Right ventricle myocardium inferior (tissue), 1 donor: ENCODE results near the gene ADRA2A. TPM values are rescaled to one million over a fixed set of nuclear protein-coding genes. Genes with fewer than 3 reads are reported as not detected.

Source experiments
- ATAC-seq: fragments of 200-7000 bp; cut with Tn5 transposase; one replicate; pipeline ENCODE4 v1.9.1; 2020; ENCODE audit warnings: mild to moderate bottlenecking, moderate library complexity
- DNase-seq: peaks from one replicate; pipeline ENCODE4 v3.0.0; 2021; ENCODE audit errors: missing footprints
- intact Hi-C: fragments of 100-400 bp; cut with DNase I; formaldehyde crosslinking; loops from one replicate; pipeline ENCODE4 v1.11.0; 2022
- total RNA-seq: library from RNA; stranded (reverse); fragmentation: NEBNext Ultra II Directional; extraction: Animal tissue kit (Norgen Biotek cat#: 25700); gene quantifications from one replicate; pipeline ENCODE4 v1.2.1, GENCODE V29; 2021
- donor health status: DM: no; HTN: yes; CAD: no; lungs with severe emphysema.

Gene ADRA2A
- total RNA-seq, 1 donor from 2014 or later = 1.0 TPM

- ATAC-seq (no peak), DNase-seq (no peak)
- intact Hi-C loops = no loop called here
Measured at GRCh38 chr10:111081595-111081994, 4.8 kb downstream of the ADRA2A start.

GRCh38 chr10:111082102-111082975, 5.5 kb downstream of the ADRA2A start:
- intact Hi-C loops = no loop called here
- ATAC-seq = no peak
- no peak for DNase-seq

DNA sequence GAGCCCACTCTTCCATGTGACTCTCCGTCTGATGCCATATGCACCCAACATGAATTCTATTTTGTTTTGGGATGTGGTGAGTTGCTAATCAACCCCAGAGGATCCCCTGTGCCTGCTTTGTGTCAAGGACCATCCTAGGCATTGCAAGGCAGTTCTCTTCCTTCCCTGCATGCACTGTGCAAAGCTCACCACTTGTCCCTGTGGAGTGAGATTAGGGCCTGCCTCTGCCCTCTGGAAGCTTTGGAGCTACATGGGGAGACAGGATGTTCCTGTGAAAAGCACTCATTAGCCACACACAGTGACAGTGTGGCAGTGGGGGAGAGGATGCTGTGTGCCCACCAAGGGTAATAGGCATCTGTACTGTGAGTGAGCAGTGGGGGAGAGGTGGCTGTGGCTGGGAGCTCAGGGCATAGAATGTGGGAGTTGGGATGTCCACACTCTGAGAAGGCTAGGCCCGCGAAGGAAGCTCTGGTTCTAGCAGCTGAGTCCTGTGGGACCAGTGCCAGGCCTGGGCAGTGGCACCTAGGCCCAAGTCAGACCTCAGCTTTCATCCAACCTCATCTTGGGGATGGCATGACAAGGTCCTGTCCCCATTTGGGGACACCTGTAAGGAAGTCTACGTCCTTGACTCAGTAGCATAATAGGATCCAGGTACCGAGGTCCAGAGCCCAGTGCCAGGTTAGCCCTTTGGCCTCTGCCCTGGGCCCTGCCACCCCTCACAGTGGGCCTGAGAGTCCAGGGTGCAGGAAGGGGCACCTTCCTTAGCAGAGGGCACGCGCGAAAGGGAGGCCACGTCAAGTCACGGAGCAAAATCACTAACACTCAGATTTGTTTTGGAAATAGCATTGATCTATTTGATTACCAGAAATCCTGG, 6.6 kb downstream of the ADRA2A start:
- DNase-seq = no peak
- no peak for ATAC-seq
- intact Hi-C loops = no loop called here

GRCh38 chr10:111084366-111085255, 7.8 kb downstream of the ADRA2A start:
- no peak for ATAC-seq
- intact Hi-C loops = no loop called here
- DNase-seq = no peak

GRCh38 chr10:111085690-111086353, 9.0 kb downstream of the ADRA2A start:
- intact Hi-C loops = no loop called here
- DNase-seq (no peak), ATAC-seq (no peak)

- DNase-seq (no peak), ATAC-seq (no peak)
- intact Hi-C loops = no loop called here
Measured at GRCh38 chr10:111086574-111086973, 9.7 kb downstream of the ADRA2A start.

DNA sequence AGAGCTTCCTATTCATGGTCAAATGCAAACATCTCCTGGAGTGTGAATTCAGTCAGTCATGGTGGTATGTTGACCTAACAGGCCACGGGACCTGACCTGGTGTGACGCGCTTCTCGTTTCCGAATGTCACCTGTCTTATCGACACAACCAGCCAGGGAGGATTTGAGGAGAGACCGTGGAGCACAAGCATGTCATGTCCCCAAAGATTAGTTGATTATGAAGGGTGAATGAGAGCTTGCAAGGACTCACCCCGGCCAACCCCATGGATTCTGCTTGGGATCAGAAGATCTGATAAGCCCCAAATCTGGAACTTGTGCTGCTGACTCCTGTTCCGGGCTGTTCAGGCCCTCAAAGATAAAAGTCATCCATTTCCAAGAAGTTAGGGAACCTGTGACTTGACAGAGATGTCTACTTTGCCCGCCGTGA, 10.5 kb downstream of the ADRA2A start:
- no peak for ATAC-seq
- DNase-seq = no peak
- intact Hi-C loops = no loop called here

DNA sequence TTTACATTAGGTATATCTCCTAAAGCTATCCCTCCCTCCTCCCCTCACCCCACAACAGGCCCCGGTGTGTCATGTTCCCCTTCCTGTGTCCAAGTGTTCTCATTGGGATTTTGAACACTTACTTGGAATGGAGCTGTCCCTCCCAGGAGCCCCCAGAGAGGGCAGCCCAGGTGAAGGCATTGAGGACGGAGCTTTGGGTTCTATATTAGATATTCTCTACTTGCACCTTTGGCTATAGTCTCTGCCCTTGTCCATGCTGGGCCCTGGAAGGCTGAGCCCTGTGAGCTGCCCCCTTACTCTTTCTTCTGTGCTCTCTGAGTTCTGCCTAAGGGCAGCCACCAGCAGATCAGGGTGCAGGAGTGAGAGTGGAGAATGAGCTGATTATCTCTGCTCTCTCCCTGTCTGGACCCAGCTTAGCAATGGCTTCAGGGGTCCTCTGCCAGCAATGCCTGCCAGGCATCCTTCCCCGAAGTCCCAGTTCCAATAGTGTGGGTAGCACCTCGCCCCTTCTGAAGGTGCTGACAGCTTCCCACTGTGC, 11.2 kb downstream of the ADRA2A start:
- DNase-seq (no peak), ATAC-seq (no peak)
- intact Hi-C loops = no loop called here

DNA sequence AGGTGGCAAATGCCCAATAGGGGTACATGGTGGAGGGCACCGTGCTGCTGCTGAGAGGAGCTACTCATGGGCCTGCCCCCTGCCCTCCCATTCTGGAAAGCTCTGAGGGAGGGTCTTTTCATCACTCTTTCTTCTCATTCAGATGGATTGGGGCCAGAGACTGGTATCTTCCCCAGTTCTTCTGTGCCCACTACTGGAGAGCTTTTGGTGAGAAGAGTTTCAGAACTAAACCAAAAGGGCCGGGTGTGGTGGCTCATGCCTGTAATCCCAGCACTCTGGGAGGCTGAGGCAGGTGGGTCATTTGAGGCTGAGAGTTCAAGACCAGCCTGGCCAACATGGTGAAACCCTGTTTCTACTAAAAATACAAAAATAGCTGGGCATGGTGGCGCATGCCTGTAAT, 12.5 kb downstream of the ADRA2A start:
- DNase-seq (no peak), ATAC-seq (no peak)
- intact Hi-C loops = no loop called here

GRCh38 chr10:111091833-111092232, 15.0 kb downstream of the ADRA2A start:
- DNase-seq (no peak), ATAC-seq (no peak)
- intact Hi-C loops = no loop called here

GRCh38 chr10:111093741-111094380, 17.0 kb downstream of the ADRA2A start:
- intact Hi-C loops = no loop called here

GRCh38 chr10:111098679-111099437, 22.0 kb downstream of the ADRA2A start:
- intact Hi-C loops = no loop called here
- ATAC-seq (no peak), DNase-seq (no peak)

More at GRCh38 chr10:111093741-111094380, 17.0 kb downstream of the ADRA2A start:
- no peak for DNase-seq
- ATAC-seq = no peak

GRCh38 chr10:111100198-111100597, 23.4 kb downstream of the ADRA2A start:
- DNase-seq (no peak), ATAC-seq (no peak)
- intact Hi-C loops = no loop called here

- DNase-seq (no peak), ATAC-seq (no peak)
- intact Hi-C loops = no loop called here
Measured at GRCh38 chr10:111101796-111102195, 25.0 kb downstream of the ADRA2A start.

DNA sequence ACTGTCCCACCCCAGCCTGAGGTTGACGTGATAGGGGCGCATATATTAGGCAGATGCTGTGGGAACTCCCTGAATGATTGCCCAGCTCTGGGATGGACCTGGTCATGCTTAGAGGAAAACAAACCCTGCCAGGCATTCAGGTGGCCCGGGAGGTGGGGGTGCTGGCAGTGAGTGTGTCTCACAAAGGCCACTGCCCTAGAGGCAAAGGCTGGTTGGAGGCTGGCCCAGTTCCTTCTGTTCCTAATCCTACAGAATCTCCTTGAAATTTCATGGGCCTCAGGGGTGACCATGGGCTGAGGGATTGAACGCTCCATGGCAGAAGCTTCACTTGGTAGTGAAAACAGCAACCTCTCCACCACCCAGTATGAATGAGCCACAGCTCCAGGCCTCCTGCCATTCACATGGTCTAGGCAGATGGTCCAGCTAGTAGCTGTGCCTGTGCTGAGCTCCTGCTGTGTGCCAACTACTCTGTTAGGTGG, 25.6 kb downstream of the ADRA2A start:
- DNase-seq (no peak), ATAC-seq (no peak)
- intact Hi-C loops = no loop called here

DNA sequence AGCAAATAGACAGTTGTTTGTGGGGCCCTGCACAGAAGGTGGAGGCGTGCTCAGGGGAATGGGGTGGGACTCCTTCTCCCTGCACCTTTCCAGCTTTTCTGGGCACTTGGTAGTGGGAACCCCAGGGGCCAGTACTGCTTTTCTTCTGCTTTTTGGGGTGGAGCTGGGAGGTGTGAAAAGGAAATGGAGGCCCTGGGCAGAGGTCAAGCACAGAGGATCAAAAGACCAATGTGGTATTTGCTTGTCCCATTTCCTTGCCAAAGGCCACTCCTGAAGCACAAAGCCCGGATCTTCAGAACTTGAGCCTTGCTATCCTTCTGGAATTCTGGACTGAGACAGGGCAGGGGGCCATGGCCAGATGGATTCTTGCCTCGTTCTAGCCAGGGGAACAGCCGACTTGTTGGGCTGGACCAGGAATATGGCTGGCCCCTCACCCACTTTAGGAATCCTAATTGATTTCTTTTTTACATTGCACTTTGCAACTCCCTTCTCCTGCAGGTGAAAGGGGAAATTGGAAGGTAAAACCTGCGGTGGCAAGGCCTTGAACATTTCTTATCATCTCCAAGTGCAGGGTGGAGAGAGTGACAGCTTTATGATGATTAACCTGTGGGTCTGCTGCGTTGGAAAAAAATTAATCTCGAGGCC, 26.5 kb downstream of the ADRA2A start:
- DNase-seq (no peak), ATAC-seq (no peak)
- intact Hi-C loops = no loop called here
